Measurements from ENCODE around the gene BTG1. TPM values are rescaled to one million over a fixed set of nuclear protein-coding genes. Genes with fewer than 3 reads are reported as not detected.

BTG1 gene
- total RNA-seq, 2 experiments from 2014 or later: 75.4 to 76.8 TPM

GRCh38 chr12:92136026-92136730 lies 9.5 kb downstream of the BTG1 start:
- ChIA-PET POLR2A (interaction anchor here (1.3 to 5.5 kb wide), 2 partner anchors 9 to 268 kb away, joined by 5 to 72 read pairs; partner anchors contain the start of gene BTG1), CTCF (interaction anchor here (2.4 kb wide), 1 partner anchor 10 kb away, joined by 8 read pairs; the partner anchor contains the start of gene BTG1)

GRCh38 chr12:92135541-92135940 lies 10.1 kb downstream of the BTG1 start:
- POLR2A ChIA-PET: interaction anchor here (5.5 kb wide), 1 partner anchor 9 kb away, joined by 72 read pairs; the partner anchor contains the start of gene BTG1

GRCh38 chr12:92134638-92135274 lies 10.9 kb downstream of the BTG1 start:
- ChIA-PET POLR2A (interaction anchor here (0.7 to 5.5 kb wide), 4 partner anchors 10 to 754 kb away, joined by 3 to 72 read pairs (median 3); partner anchors contain the start of gene BTG1), CTCF (interaction anchor here (1.5 to 2.0 kb wide), 2 partner anchors 9 to 11 kb away, joined by 4 read pairs; partner anchors contain the start of gene BTG1)

More at GRCh38 chr12:92135541-92135940, 10.1 kb downstream of the BTG1 start:
- CTCF ChIA-PET: interaction anchor here (2.4 kb wide), 1 partner anchor 10 kb away, joined by 8 read pairs; the partner anchor contains the start of gene BTG1

- CTCF ChIA-PET: interaction anchor here (1.5 to 2.0 kb wide), 2 partner anchors 10 to 12 kb away, joined by 4 read pairs; partner anchors contain the start of gene BTG1
- POLR2A ChIA-PET: interaction anchor here (0.7 to 5.5 kb wide), 3 partner anchors 11 to 371 kb away, joined by 3 to 72 read pairs (median 3); partner anchors contain the start of gene BTG1
Measured at GRCh38 chr12:92133795-92134637, 11.6 kb downstream of the BTG1 start.

GRCh38 chr12:92133171-92133570 lies 12.5 kb downstream of the BTG1 start:
- ChIA-PET POLR2A (interaction anchor here (5.5 kb wide), 1 partner anchor 12 kb away, joined by 72 read pairs; the partner anchor contains the start of gene BTG1), CTCF (no interaction called here)

- ChIA-PET CTCF (no interaction called here), POLR2A (no interaction called here)
Measured at GRCh38 chr12:92132288-92132687, 13.4 kb downstream of the BTG1 start.

GRCh38 chr12:92130999-92131398 lies 14.6 kb downstream of the BTG1 start:
- ChIA-PET POLR2A (no interaction called here), CTCF (no interaction called here)

- CTCF ChIA-PET: no interaction called here
- POLR2A ChIA-PET: no interaction called here
Measured at GRCh38 chr12:92129609-92130008, 16.0 kb downstream of the BTG1 start.

- ChIA-PET POLR2A (no interaction called here), CTCF (no interaction called here)
Measured at GRCh38 chr12:92128612-92129011, 17.0 kb downstream of the BTG1 start.

GRCh38 chr12:92124689-92125029 lies 21.0 kb downstream of the BTG1 start:
- ChIA-PET POLR2A (no interaction called here), CTCF (interaction anchor here (1.1 kb wide), 1 partner anchor 11 kb away, joined by 3 read pairs; no protein-coding TSS in a partner anchor)

GRCh38 chr12:92123780-92124688 lies 21.6 kb downstream of the BTG1 start:
- CTCF ChIA-PET: interaction anchor here (1.1 kb wide), 1 partner anchor 10 kb away, joined by 3 read pairs; no protein-coding TSS in a partner anchor

GRCh38 chr12:92122941-92123779 lies 22.5 kb downstream of the BTG1 start:
- CTCF ChIA-PET: interaction anchor here (0.6 kb wide), 1 partner anchor 95 kb away, joined by 3 read pairs; no protein-coding TSS in a partner anchor
- POLR2A ChIA-PET: no interaction called here

More at GRCh38 chr12:92123780-92124688, 21.6 kb downstream of the BTG1 start:
- POLR2A ChIA-PET: interaction anchor here (0.6 kb wide), 1 partner anchor 22 kb away, joined by 3 read pairs; the partner anchor contains the start of gene BTG1

- POLR2A ChIA-PET: no interaction called here
- CTCF ChIA-PET: no interaction called here
Measured at GRCh38 chr12:92121826-92122225, 23.8 kb downstream of the BTG1 start.

GRCh38 chr12:92118826-92119536 lies 26.7 kb downstream of the BTG1 start:
- ChIA-PET POLR2A (no interaction called here), CTCF (no interaction called here)

GRCh38 chr12:92114834-92115233 lies 30.8 kb downstream of the BTG1 start:
- CTCF ChIA-PET: no interaction called here
- POLR2A ChIA-PET: no interaction called here

GRCh38 chr12:92111256-92111655 lies 34.4 kb downstream of the BTG1 start:
- CTCF ChIA-PET: no interaction called here

GRCh38 chr12:92110083-92110640 lies 35.5 kb downstream of the BTG1 start:
- ChIA-PET POLR2A (interaction anchor here (0.7 kb wide), 1 partner anchor 100 kb away, joined by 5 read pairs; no protein-coding TSS in a partner anchor), CTCF (no interaction called here)

More at GRCh38 chr12:92111256-92111655, 34.4 kb downstream of the BTG1 start:
- POLR2A ChIA-PET: interaction anchor here (1.2 kb wide), 1 partner anchor 34 kb away, joined by 3 read pairs; the partner anchor contains the start of gene BTG1

Data from activated CD8-positive, alpha-beta memory T cell treated with anti-CD3 and anti-CD28 coated beads for 36 hours (primary cell).